Breast epithelium (tissue), 3 donors: ENCODE data around the gene SRSF10.

Experiments used
- CTCF ChIP-seq, 3 donors: fragments of 450-650 bp; IDR thresholded peaks; one replicate each; pipeline ENCODE4 v1.5.1; 2016 to 2017; ENCODE audit warnings: antibody characterized with exemption in 3 of 3, mild to moderate bottlenecking in 3 of 3, moderate library complexity in 3 of 3
- POLR2A ChIP-seq: fragments of 450-650 bp; IDR thresholded peaks from one replicate; pipeline ENCODE4 v1.6.1; 2016; ENCODE audit warnings: antibody characterized with exemption, mild to moderate bottlenecking, moderate library complexity
- POLR2AphosphoS5 ChIP-seq, 3 donors: sonication (generic); formaldehyde crosslinking; IDR thresholded peaks; one replicate each; pipeline ENCODE4 v1.6.1; 2017; ENCODE audit warnings: antibody characterized with exemption in 3 of 3

DNA sequence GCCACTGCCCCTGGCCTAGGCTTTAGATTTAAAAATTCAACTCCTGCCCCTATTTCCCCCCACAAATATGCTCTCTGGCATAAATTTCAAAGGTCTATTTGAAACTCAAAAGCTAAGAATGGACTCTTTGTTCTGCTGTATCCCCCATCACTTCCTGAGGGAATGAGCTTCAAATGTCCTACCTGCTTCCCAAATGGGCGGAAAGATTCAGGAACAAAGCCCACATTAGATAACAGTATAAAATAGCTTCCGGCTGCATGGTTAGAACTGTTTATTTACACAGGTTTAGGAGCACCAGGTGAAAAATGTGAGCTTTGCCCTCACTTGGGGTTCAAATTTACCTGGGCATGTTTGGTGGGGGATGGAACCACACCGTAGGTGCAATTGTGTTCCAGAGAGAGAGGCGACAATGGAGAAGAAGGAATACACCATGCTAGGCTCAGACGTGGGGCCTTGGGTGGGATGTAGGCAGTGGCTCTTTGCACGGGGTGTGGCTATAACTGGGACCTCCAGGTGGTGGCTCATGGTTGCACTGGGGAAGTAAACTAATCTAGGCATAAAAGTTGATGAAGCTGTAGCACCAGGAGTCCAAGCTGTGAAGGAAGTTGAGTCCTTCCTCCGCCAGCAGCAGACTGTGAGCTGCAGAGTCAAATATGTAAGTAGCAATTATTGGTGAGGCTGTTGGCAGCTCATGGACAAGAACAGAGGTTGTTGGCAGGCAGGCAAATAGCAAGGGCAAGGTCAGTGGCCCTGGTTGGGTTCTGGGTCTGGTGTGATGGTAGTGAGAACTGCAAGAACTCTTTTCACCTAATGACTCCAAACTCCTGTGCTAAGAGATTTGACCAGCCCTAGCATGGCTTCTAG is 41.5 kb upstream of the SRSF10 start:
- TF ChIP-seq CTCF (IDR thresholded peaks at IDR 0.05) = no peak
- TF ChIP-seq POLR2A = no peak
- no peak for TF ChIP-seq POLR2AphosphoS5 (IDR thresholded peaks at IDR 0.05)
